MG63 (cell line): ENCODE measurements around the gene GPR89A. TPM values are rescaled to one million over a fixed set of nuclear protein-coding genes. Genes with fewer than 3 reads are reported as not detected.
"Not testable (repeated sequence)": the region's sequence is repeated elsewhere in the genome, so short reads cannot be mapped to it uniquely, and the experiment has no call there.

Source experiments
- DNase-seq: peaks from one replicate; pipeline ENCODE4 v3.0.0-alpha.2; 2020
- H3K27me3 ChIP-seq: fragments of 250-450 bp; sonication (Bioruptor Pico); 2 replicates; pipeline ENCODE4 v1.5.1; 2020; ENCODE audit warnings: mild to moderate bottlenecking, moderate library complexity
- H3K36me3 ChIP-seq: fragments of 250-450 bp; sonication (Bioruptor Pico); 2 replicates; pipeline ENCODE4 v1.5.1; 2020; ENCODE audit warnings: mild to moderate bottlenecking, moderate library complexity
- H3K4me3 ChIP-seq: fragments of 250-450 bp; sonication (Bioruptor Pico); 2 replicates; pipeline ENCODE4 v1.5.1; 2020; ENCODE audit warnings: mild to moderate bottlenecking, moderate library complexity
- H3K9me3 ChIP-seq: fragments of 250-450 bp; sonication (Bioruptor Pico); 2 replicates; pipeline ENCODE4 v1.5.1; 2020; ENCODE audit warnings: mild to moderate bottlenecking, moderate library complexity
- total RNA-seq: library from RNA; depleted of rRNA; stranded (reverse); fragments of >200 nt; shearing (Covaris generic); gene quantifications from 2 replicates; pipeline ENCODE4 v1.2.3, GENCODE V29; 2014; ENCODE audit warnings: low replicate concordance; rRNA removed

GPR89A gene
- total RNA-seq, 1 experiment from 2014 or later = 14.7 TPM

GRCh38 chr1:145706086-145706664, 98.4 kb downstream of the GPR89A start:
- Histone ChIP-seq H3K4me3 (no peak overlapping the region), H3K36me3 (no peaks in the 10 kb centered on the region), H3K27me3 (no peaks in the 10 kb centered on the region), H3K9me3 (no peaks in the 10 kb centered on the region)
- peak; percentile 73 for DNase-seq

DNA sequence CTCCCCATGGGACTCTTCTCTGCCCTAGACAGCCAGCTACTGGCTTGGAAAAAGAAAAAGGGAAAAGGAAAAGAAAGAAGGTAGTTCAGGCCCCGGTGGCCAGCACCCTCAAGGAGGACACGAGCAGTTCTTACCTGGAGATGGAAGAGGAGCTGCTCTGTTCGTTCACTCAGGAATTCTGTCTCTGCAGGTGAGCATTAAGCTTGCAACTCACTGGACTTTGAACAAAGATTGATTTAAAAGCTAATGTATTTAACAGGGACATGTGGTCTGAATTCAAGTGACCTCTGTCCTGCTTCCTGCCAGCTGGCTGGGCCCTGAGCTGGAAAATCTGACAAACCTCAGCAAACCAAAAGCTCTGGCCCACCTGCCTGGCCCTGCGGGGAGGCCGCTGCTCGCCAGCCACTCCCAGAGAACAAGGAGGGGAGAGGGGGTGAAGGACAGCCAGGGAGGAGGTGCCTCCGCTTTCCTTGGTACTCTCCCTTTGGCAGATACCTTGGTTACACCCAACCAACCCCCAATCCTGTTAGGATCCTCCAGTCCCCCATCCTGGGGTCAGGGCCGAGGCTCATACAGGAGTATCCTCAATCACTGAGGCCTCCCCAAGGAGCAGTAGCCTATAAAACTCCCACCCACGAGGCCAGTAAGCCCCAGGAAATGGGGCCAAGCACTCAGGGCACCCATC, 99.5 kb downstream of the GPR89A start, which contains the start of gene PDZK1:
Gene PDZK1, minus strand, starts transcription at position 186 of the 685 bp plus-strand sequence. CDS start 19,347 bp downstream, outside the sequence.
- Histone ChIP-seq H3K4me3 (no peak within 1 kb of the TSS), H3K9me3 (no peaks in the 10 kb centered on the region), H3K27me3 (no peaks in the 10 kb centered on the region), H3K36me3 (no peaks in the 10 kb centered on the region)
- DNase-seq = no peak

DNA sequence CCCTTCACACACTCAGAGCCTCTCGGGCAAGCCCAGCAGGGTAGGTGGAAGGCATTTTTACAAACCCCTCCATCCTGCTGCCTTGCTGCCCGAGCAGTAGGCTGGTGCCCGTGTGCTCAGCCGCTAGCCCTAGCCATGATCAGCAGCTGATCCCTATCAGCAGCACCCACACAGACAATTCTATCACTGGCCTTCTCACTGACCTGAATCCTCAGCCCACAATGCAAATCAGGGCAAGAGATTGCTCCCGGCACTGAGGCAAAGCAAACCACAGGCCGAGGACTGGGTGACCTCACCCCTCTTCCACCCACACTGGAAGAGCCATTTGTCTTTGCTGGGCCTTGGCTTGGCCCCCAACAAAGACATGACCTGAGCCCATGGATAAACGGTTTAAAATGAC, 100.3 kb downstream of the GPR89A start:
- H3K4me3 ChIP-seq = no peak overlapping the region
- H3K27me3 ChIP-seq = no peaks in the 10 kb centered on the region
- no peak for DNase-seq
- H3K36me3 ChIP-seq = no peaks in the 10 kb centered on the region
- H3K9me3 ChIP-seq = no peaks in the 10 kb centered on the region

- no peak for DNase-seq
These were observed 102.7 kb downstream of the GPR89A start for GRCh38 chr1:145710291-145711027.

DNA sequence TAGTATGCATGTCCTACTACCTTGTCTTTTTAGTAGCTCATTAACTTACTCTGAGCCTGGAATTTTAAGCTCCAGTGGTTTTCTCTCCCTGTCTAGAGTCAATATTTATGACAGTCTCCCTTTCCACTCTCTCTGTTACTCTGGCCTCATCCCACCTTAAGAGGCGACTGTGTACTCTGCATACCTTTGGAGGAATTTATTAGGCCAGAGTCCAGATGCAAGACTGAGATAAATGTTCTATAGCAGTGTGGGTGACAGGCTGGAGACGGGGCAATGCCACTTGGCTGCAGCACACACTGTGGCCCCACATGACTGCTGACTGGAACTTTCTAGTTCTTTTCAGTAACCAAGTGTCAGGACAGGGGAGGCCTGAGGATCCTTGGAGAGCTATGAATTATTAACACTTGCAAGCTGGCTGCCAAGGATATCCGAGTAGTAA, 103.4 kb downstream of the GPR89A start:
- no peaks in the 10 kb centered on the region for H3K36me3 ChIP-seq
- H3K4me3 ChIP-seq = no peak overlapping the region
- no peaks in the 10 kb centered on the region for H3K27me3 ChIP-seq
- H3K9me3 ChIP-seq = no peaks in the 10 kb centered on the region
- no peak for DNase-seq

More at GRCh38 chr1:145710291-145711027, 102.7 kb downstream of the GPR89A start:
- Histone ChIP-seq H3K9me3 (no peaks in the 10 kb centered on the region), H3K27me3 (no peaks in the 10 kb centered on the region), H3K4me3 (no peak overlapping the region), H3K36me3 (no peaks in the 10 kb centered on the region)

- Histone ChIP-seq H3K27me3 (no peaks in the 10 kb centered on the region), H3K36me3 (no peaks in the 10 kb centered on the region), H3K9me3 (no peaks in the 10 kb centered on the region), H3K4me3 (no peak overlapping the region)
- no peak for DNase-seq
These were observed 106.8 kb downstream of the GPR89A start for GRCh38 chr1:145714524-145715111.

DNA sequence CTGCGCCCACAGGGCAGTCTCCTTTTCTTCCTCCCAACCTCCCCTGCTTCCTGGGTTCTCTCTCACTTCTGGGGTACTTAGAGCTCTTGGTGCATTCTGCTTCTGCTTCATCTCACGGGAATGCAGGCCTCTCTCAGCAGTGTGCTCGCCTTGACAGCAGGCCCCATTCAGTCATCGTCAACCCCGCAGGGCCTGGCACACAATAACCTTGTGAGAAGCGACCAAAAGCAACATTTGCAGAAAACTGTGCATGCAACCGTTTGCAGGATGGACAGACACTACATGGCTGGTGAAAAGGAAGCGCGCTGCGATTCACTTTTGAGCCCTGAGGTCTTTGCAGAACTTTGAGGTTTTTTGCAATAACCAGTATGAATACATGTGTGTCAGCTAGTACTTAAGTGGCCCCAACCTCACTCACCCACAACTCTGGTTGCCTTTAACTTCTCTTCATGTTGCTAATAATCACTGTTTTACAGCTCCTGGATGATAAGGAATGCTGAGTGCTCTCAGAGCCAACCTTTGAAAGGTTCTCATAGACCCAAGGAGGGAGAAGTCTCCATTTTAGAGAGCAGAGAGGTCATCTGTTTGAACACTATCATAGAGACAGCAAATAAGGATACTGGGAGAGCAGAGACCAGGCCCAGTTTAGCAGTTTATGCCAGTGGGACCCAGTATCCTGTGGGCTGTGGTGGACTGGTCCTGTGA, 109.0 kb downstream of the GPR89A start:
- DNase-seq = no peak
- Histone ChIP-seq H3K27me3 (no peaks in the 10 kb centered on the region), H3K4me3 (no peak overlapping the region), H3K9me3 (no peaks in the 10 kb centered on the region), H3K36me3 (no peaks in the 10 kb centered on the region)

DNA sequence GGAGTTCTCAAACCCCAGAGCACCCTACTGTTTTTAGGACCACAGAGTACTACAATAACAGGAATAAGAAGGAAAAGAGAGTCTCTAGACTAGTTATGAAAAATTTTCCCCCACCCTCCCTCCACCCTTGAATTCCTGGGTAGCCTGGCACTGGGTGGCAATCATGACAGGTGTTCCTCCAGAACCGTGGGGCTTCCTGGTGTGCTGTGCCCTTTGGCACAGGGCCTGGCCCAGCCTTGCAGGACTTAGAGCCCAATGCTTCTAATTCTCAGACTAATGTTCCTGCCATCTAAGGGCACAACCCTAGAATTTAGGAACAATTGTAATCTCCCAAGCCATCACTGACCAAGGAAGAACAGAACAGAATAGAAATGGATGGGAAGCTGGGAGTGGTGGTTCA, 110.0 kb downstream of the GPR89A start:
- Histone ChIP-seq H3K27me3 (no peaks in the 10 kb centered on the region), H3K4me3 (no peak overlapping the region), H3K9me3 (no peaks in the 10 kb centered on the region), H3K36me3 (no peaks in the 10 kb centered on the region)
- DNase-seq = no peak

- not testable (repeated sequence) for H3K36me3 ChIP-seq, DNase-seq, H3K9me3 ChIP-seq, H3K4me3 ChIP-seq, H3K27me3 ChIP-seq
These were observed 110.7 kb downstream of the GPR89A start for GRCh38 chr1:145718465-145718864.

DNA sequence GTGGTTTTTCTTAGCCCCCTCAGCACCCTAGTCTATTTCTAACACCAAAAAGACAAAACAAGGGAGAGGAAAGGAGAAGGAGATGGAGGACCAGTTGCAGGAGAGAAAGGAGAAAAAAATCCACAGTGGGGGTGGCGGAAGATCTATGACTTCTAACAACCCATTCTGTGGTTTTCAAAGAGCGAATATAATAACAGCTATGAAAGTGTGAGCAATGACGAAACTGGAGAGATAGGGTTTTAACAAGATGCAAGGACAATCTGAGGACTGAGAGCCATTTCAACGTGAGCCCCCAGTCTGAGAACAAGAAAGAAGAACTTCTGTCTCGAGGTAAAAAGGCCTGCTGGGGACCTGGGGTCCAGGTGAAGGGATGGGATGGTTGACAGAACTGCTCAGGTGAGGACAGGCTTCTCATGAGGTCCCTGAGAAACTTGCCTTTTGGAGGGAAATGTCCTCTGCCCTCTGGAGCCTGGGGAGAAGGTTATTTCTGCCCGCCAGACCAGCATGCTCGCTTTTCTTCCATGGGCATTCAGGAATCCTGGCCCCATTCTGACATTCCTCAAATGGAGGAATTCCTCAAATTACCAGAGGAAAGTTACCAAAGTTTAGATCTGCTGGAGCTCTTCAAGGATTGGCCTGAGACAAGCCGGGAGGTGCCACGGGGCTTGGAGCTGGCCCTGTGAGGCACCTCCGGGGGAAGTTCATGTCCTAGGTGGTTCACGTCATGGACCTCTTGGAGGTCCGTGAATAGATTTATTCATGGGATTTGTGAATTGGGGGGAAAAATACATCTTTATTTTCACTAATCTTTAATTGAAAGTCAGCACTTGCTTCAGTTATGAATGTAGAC, 111.7 kb downstream of the GPR89A start, which contains the start of gene CD160:
Gene CD160, plus strand, starts transcription at position 270 of the 850 bp plus-strand sequence. CDS start 8,829 bp downstream, outside the sequence.
- H3K4me3 ChIP-seq = no peak within 1 kb of the TSS
- no peaks in the 10 kb centered on the region for H3K9me3 ChIP-seq
- H3K36me3 ChIP-seq = no peaks in the 10 kb centered on the region
- DNase-seq = no peak
- H3K27me3 ChIP-seq = no peaks in the 10 kb centered on the region

Other genes with a start within 250 kb of the GPR89A start
- gene NBPF20, start 182.4 kb upstream of the GPR89A start, total RNA-seq = 0.52 and 1.9 TPM in 2 replicates
- gene PDZK1, start 99.4 kb downstream of the GPR89A start, total RNA-seq = not detected in 2 replicates
- not detected in 2 replicates for gene CD160, start 111.5 kb downstream of the GPR89A start, total RNA-seq
- gene RNF115, start 216.1 kb downstream of the GPR89A start, total RNA-seq = 8.4 and 11.3 TPM in 2 replicates
- gene POLR3C, start 216.2 kb downstream of the GPR89A start, total RNA-seq = 30.9 and 34.8 TPM in 2 replicates
- gene NUDT17, start 237.6 kb downstream of the GPR89A start, total RNA-seq = 0.59 TPM in 2 replicates